ENCODE data around the gene GLIS1.

GLIS1 gene

DNA sequence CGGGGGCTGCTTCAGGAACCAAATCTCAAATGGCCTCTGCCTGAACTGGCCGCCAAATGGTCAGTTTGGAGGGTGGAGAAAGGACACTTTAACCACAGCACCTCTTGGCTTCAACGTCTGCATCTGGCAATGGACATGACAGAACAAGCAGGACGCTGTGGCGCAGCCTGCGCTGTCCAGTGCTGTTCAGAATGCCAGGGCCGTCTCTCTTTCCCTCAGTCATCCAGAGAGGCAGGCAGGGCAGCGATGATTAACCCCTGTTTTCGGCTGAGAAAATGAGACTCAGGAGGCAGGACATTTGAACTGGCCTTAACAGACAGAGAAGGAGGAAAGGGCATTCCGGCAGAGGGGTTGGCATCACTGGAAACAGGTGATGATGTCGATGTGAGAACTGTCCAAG is 48.6 kb downstream of the GLIS1 start:
- FAIRE-seq: no peak

- no peak for FAIRE-seq
These were observed 49.1 kb downstream of the GLIS1 start for GRCh38 chr1:53689736-53690326.

DNA sequence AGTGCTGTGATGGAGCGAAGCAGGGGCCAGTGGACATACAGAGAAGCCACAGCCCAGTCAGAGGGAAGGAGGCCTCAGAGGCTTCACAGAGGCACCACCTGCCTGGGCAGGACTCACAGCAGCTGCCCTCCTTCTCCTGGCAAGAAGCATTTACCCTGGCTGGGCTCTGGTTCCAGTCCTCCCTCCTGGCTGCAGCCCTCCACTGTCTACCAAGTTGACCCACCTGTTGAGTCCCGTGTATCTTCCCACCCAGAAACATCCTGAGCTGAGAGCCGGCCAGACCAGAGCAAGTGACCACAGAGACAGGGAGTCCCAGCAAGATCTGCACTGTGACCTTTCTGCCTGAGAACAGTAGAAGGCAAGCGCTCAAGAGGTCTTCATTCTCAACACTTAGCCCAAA is 49.7 kb downstream of the GLIS1 start:
- no peak for FAIRE-seq

- FAIRE-seq: no peak
These were observed 50.4 kb downstream of the GLIS1 start for GRCh38 chr1:53688381-53689102.

DNA sequence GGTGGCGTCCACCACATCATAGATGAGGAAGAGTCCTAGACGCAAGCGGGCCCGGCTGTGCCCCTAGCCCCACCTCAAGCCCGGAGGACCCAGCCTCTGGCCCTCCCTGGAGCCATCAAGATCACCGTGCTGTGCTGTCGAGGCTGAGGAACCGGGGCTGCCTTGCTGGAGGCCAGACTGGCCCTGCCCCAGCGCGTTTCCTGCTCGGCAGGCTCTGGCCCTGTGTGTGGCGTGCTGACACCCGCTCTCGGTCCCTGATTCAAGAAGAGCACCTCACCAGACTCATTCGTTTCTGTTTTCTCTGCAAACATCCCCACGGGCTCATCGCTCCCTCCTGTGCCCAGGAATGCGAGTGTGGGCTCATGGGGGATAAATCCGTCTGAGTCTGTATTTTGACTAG is 51.1 kb downstream of the GLIS1 start:
- no peak for FAIRE-seq

DNA sequence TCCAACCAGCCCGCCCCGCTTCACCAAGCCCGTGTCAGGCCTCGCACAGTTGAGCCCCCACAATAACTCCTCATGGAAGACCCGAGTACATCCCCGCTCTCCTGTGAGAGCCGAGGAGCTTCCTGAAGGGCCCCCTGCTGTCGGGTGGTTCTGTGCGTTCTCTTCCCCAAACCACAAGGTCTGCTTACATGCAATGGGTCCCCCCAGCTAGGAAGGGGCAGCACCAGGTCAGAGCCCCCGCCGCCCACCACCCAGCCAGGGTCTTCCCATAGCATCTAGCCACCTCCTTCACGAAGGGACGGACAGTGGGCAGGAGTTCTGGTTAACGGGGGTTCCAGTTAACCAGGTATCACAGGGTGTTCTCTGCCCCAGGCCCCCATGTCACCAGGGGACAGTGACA is 51.5 kb downstream of the GLIS1 start:
- no peak for FAIRE-seq

DNA sequence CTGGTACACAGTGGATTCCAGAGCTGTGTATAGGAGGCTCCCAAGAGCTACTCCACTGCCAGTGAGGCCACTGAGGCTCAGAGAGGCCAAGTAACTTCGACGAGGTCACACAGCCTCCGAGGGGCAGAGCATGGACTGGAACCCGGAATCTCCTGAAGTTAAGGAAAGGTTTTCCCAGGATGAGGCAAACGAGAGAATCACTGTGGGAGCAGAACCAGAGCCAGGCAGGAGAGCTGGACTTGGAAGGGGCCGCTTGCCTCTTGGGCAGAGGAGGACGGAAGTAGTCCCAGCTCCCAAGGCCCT is 52.0 kb downstream of the GLIS1 start:
- FAIRE-seq: no peak

DNA sequence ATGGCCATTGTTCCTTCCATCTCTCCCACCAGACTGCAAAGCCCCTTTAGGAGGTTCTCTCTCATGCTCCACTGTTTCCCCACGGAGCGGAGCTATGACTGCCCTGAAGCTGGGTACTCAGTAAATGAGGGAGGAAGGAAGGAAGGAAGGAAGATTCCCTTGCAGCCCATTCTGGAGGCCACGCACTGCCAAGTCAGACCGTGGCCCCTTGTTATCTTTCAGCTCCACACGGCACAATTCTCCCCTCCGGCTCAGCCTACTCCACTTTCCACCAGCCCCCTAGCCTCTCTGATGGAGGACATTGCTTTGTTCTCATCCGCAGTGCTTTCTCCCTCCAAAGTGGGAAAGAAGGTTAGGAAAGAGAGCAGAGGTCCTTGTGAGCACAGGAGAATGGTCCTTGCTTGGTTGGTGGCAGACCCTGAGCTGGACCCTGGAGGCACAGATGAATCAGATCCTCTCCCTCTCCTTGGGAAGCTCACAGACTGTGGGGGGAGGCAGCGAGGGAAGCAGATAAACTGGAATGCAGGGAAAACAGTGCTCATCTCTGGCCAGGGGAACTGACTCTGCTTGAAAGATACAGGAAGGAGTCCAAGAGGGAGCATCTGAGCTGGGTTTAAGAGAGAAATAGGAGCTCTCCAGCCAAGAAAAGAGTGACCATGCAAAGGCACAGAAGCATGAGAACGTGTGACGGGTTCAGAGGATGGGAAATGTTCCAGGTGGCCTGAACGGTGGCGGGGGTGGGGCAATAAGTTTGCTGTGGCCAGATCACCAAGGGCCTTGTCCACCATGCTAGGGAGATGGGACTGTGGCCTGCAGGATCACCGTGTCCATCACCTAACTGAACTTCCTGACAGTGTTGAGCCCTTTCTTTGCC is 52.6 kb downstream of the GLIS1 start:
- no peak for FAIRE-seq

DNA sequence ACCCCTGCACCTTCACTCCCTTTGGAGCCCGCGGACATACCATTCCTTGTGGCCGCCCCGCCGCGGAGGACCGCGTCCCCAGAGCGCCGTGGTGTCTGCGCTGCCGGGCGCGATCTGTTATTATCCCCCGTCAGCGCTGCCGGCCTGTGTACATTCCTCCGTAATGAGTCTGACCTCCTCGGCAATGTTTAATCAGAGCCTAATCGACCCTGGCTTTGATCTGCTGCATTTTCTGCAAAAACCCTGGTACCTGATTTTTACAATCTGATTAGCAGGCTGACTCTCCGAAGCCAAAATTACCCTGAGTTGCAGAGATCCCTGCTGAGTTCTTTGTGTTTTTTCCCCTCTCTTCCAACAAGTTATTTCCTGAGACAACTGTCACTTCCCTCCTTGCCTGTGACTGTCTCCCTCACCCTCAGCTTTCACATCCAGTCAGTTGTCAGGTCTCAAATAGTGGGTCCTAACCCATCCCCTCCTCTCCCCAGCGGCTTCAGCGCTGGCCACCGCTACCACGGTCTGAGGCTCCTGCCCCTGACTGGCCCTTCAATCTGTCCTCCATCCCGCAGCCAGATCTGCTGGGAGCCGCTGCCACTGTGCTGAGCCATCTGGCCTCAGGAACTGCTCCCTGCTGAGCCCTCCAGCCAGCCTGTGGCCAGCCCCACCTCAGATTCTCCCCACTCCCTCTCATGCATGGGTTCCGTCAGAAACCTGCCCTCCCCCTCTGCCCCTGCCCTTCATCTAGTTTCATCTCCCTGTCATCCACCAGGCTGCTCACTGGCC is 53.5 kb downstream of the GLIS1 start:
- FAIRE-seq: no peak

- FAIRE-seq: no peak
These were observed 54.2 kb downstream of the GLIS1 start for GRCh38 chr1:53684741-53685140.

- FAIRE-seq: no peak
These were observed 54.8 kb downstream of the GLIS1 start for GRCh38 chr1:53683986-53684740.

- no peak for FAIRE-seq
These were observed 56.1 kb downstream of the GLIS1 start for GRCh38 chr1:53682881-53683280.

- FAIRE-seq: no peak
These were observed 56.8 kb downstream of the GLIS1 start for GRCh38 chr1:53681977-53682685.

- no peak for FAIRE-seq
These were observed 57.5 kb downstream of the GLIS1 start for GRCh38 chr1:53681351-53681976.

DNA sequence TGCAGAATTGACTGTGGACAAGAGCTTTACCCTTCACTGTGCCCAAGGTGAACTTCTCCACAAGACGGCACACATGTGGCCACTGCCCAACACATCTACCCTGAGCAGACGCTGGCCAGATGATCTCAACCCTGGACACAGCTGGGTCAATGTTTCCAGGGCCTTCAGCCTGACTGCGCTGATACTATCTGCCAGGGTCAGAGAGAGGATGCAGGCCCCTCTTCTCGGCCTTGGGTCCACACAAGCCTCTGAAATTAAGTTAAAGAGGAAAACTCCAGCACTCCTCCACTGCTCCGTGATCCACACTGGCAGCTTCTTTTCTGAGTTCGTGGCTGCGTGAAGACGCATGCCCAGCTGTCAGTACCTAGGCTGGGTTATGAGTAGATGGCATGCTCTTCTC is 58.1 kb downstream of the GLIS1 start:
- no peak for FAIRE-seq

DNA sequence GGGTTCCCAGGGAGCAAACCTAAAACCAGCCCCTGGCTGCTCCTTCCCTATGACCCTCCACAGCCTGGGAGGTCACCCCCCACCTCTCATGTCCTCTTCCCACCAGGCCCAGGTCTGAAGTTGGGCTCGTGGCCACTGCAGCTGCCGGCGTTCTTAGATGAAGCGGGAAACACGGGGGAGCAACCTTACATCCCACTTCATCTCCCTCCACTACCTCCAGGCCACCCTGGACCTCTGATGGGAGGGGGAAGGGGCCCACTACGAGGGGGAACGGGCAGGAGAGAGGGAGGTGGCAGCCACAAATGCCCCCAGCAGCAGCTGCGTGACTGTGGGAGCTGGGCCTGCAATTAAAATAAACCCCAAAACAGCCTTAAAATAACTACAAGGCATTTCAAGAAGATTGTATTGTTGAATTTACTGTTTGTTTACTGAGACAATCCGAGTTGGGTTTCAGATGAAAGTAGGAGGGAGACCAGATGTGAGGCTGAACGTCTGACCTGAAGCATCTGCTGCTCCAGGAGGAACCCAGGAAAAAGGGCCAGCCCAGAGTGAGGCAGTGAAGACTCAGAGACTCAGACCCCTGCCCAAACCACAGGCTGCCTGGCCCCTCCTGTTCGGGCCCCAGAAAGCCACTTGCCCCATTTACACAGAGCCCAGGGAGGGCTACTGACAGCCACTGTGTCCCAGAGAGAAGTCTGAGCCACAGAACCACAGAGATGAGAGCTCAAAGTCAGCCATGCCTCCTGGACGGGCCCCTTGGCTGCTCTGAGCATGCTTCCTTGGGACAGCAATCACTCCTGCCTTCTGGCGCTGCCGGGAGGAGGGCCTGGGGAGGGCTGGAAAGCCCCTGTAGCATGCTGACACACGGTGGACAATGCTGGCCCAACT is 59.8 kb downstream of the GLIS1 start:
- no peak for FAIRE-seq

- no peak for FAIRE-seq
These were observed 60.5 kb downstream of the GLIS1 start for GRCh38 chr1:53678507-53678906.

- FAIRE-seq: no peak
These were observed 60.9 kb downstream of the GLIS1 start for GRCh38 chr1:53678046-53678445.

- FAIRE-seq: no peak
These were observed 61.5 kb downstream of the GLIS1 start for GRCh38 chr1:53677486-53677885.

GRCh38 chr1:53672785-53673184 is 66.2 kb downstream of the GLIS1 start:
- no peak for FAIRE-seq
